Stimulated activated CD4-positive, alpha-beta T cell treated with anti-CD3 and anti-CD28 coated beads, Interleukin-1b, Interleukin-23, amount 100 ng/mL, for 24 hours (primary cell): Measurements from ENCODE around the gene RPL35A.
"Not testable (repeated sequence)": the region's sequence is repeated elsewhere in the genome, so short reads cannot be mapped to it uniquely, and the experiment has no call there.

ENCODE experiments used
- DNase-seq, 4 experiments: peaks; one replicate each; pipeline ENCODE4 v3.0.0-alpha.2; 2020; ENCODE audit warnings: low read depth in 4 of 4, low spot score in 1 of 4

Gene RPL35A

DNA sequence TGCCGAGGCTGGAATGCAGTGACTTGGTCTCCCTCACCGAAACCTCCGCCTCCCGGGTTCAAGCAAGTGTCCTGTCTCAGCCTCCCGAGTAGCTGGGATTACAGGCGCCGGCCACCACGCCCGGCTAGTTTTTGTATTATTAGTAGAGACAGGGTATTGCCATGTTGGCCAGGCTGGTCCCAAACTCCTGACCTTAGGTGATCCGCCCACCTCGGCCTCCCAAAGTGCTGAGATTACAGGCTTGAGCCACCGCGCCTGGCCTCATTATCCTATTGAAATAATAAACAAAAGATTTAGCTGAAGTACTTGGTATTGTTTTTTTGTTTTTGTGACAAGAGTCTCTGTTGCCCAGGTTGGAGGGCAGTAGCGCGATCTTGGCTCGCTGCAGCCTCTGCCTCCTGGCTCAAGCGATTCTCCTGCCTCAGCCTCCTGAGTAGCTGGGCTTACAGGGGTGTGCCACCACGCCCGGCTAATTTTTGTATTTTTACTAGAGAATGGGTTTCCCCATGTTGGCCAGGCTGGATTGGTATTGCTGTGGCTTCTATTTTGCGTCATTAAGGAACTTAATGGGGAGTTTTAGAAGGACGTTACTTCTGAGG lies 1.5 kb downstream of the RPL35A start:
- DNase-seq = no peak

DNA sequence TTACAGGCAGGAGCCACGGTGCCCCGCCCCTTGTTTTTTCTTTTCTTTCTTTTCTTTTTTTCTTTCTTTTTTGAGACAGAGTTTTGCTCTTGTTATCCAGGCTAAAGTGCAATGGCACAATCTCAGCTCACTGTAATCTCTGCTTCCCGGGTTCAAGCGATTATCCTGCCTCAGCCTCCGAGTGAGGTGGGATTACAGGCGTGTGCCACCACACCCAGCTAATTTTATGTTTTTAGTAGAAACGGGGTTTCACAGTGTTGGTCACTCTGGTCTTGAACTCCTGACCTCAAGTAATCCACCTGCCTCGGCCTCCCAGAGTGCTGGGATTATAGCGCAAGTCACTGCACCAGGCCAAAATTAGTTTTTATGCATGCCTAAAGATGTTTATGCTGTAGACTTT lies 2.5 kb downstream of the RPL35A start:
- DNase-seq = no peak

DNA sequence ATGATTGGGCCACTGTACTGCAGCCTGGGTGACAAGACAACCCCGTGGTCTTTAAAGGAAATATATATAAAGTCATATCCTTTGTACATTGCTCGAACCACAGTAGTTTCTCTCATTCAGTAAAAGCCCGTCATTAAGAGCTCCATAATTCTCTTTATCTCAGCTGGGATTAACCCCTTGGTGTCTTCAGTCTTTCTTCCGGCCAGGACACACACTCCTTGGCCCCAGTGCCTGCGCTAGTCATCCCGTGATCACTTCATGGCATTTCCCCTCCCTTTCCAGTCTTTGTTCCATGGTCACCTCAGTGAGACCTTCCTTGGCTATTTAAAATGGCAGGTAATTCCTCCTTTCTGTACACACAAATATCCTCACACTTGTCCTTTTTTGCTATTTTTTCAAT lies 3.3 kb downstream of the RPL35A start:
- no peak for DNase-seq

DNA sequence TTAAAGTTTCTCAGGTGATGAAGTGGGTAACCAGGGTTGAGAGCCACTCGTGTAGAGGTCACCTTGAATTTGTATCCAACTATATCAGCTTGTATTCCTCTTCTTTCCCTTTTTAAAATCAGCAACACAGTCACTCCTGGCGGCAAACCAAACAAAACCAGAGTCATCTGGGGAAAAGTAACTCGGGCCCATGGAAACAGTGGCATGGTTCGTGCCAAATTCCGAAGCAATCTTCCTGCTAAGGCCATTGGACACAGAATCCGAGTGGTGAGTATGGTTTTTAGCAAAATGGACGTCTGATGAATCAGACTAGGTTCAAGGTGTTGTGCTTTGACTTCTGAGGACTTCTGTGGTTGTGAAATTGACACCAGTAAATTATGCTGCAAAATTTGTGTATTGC lies 3.9 kb downstream of the RPL35A start:
- no peak for DNase-seq

DNA sequence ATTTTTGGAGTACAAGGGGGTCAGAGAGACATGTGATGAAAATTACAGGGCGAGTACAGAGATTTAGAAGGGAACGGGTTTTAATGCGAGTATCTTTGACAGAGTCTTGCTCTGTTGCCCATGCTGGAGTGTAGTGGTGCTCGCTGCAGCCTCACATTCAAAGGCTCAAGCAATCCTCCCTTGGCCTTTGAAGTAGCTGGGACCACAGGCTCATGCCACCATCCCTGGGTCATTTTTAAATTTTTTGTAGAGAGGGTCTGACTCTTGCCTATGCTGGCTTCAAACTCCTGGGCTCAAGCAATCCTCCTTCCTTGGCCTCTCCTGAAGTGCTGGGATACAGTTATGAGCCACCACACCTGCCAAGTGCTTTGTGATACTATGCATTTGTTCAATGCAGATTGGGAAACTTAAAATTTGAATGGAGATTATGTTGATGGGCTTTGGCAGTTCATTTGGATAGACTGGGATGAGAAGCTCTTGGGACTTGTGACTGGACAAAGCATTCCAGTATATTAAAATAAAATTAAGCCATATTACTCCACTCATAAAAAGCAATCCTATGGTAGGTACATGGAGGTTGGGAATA lies 6.0 kb downstream of the RPL35A start:
- DNase-seq = no peak

DNA sequence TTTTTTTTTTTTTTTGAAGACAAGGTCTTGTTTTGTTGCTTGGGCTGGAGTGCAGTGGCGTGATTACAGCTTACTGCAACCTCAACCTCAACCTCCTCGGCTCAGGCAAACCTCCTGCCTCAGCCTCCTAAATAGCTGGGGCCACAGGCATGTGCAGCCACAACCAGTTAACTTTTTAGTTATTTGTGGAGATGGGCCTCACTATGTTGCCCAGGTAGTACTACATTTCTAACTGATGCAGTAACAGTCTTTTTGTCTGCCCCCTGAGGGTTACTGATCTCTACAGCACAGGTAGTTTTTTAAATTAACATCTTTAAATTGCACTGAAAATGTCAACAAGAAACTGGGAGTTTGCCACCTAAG lies 6.6 kb downstream of the RPL35A start:
- no peak for DNase-seq

DNA sequence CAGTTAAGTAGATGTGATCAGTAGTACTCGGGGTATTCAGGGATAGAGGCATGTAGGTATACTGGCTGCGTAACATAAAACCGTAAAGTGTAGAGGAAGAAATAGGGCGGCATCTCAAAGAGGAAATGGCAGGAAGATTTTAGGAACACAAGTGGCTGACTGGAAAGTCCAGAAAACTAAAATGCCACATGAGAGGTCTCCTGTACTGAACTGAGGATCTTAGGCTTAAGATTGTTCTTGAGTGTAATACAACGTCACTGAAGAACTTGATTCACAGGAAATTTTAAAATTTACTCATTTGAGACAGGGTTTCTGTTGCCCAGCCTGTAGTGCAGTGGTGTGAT lies 7.8 kb downstream of the RPL35A start:
- no peak for DNase-seq

DNA sequence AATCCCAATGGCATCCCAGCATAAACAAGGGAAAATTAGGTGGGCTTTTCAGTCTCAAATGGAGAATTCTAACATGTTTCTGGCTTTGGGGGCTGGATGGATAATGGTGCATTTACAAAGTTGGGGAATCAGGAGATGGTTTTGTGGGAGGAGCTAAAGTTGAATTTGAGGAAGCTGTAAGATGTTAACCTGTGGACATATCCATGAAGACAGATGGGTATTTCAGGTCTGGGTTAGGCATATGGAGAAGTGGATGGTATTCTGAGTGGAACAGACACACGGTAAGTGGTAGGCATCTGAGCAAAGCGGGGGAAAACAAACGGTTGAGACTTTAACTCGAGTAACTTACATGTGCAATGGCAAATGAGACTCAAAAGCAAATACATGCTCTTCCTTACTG lies 8.4 kb downstream of the RPL35A start:
- DNase-seq = no peak

DNA sequence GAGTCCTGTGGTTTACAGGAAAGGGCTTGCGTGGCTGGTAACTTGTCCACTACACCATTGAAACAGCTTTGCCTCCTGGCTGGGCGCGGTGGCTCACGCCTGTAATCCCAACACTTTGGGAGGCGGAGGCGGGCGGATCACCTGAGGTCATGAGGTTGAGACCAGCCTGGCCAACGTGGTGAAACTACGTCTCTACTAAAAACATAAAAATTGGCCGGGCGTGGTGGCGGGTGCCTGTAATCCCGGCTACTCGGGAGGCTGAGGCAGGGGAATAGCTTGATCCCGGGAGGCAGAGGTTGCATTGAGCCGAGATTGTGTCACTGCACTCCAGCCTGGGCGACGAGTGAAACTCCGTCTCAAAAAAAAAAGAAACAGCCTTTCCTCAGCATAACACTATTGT lies 8.9 kb downstream of the RPL35A start:
- DNase-seq = not testable (repeated sequence)

DNA sequence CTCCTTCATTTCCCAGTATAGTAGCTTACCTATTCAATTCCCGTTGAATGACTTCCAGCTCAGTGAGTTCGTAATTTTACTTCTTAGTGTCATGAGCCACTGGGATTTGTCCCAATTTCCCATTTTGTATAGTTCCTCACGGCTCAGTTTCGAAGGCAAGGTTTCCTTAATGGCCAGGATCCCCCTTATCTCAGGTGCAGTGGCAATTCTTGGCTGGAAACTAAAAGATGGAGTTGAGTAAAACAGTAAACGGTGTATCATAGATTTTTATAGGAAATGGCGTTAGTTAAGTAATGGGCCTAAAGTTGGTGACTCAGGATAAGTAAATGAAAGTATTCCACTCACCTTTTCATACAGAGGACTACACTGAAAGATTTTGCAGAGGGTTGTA lies 9.5 kb downstream of the RPL35A start:
- DNase-seq = no peak

DNA sequence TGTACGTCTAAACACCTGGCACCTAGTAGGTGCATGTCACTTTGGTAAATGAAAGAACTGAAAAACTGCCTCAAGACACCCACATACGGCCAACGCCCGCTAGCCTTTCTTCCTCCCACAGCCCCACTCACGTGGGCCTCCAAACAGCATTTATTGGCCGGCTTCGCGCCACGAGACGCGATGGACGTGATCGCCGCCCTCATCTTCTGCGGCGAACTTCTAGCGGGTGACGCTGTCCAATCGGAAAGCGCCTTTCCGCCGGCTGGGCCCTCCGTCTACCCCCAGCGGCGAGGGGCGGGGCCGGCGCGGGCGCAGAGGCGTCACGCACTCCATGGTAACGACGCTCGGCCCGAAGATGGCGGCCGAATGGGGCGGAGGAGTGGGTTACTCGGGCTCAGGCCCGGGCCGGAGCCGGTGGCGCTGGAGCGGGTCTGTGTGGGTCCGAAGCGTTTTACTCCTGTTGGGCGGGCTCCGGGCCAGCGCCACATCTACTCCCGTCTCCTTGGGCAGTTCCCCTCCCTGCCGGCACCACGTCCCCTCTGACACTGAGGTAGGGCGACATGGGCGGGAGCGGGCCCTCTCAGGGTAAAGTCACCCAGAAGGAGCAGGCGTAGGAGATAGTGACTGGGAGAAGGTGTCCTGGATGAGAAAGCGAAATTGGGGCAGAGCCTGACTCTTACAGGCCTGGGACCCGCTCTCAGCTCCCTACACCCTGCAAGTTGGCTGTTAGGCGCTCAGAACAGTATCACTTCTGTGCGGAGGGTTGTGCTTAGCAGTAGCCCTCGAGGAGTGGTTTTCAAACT lies 10.1 kb downstream of the RPL35A start, which contains the start of gene LMLN:
Gene LMLN, plus strand, starts transcription at position 327 of the 803 bp plus-strand sequence. Its CDS starts 29 bp downstream, at position 356.
- peak; percentile 79 to 92 (median 87) for DNase-seq

DNA sequence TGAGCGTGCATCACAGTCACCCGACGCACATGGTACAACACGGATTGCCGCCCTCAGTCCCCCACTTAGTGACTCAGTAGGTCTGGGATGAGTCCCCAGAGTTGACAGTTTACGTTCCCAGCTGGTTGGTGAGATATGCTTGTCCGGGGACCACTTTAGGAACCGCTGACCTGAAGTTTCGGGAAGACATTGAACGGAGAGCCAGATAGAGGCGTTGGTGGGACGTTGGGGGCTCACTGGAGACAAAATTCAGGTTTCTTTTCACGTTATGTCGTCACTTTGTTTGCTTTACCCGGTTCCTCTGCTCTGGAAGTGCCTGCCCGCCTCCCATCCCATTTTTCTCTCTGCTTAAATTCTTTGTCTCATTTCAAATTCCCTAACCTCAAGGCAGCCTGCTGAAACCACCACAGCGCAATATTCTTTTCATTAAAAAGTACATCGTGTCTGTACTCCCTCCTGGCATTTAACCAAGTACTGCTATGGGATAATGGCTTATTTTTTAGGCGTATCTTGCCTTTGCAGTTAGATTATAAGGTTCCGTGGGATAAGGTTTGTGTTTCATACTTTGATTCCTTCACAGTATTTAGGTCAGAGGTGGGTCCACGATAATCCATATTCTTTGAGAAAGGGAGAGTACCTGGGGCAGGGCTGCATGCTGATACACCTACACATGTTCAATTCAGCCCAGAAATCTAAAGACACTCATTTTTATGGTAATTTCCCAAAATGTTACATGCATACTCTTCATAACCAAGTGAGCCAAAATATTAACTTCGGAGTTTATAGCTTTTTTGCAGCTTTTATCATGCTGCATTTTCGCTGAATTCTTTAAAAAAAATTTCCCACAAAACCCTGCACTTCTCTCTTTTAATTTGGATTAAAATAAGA lies 10.9 kb downstream of the RPL35A start:
- peak in 2 of 4 experiments; percentile 28 to 42 for DNase-seq

DNA sequence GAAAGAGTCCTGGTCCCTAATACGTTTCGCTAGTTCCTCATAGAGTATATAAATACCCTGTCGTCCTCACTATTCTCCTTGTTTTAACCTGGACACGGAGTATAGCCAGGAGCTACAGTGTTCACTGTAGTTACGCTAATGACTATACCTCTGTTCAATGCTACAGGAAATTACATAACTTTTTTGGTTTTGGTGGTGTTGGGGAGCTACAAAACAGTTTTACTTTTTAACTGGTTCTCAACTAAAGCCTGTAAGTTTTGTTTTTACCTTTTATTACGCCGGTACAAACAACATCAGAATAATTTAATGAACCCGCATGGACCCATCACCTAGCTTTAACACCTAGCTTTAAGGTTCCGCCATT lies 11.6 kb downstream of the RPL35A start:
- DNase-seq = no peak

DNA sequence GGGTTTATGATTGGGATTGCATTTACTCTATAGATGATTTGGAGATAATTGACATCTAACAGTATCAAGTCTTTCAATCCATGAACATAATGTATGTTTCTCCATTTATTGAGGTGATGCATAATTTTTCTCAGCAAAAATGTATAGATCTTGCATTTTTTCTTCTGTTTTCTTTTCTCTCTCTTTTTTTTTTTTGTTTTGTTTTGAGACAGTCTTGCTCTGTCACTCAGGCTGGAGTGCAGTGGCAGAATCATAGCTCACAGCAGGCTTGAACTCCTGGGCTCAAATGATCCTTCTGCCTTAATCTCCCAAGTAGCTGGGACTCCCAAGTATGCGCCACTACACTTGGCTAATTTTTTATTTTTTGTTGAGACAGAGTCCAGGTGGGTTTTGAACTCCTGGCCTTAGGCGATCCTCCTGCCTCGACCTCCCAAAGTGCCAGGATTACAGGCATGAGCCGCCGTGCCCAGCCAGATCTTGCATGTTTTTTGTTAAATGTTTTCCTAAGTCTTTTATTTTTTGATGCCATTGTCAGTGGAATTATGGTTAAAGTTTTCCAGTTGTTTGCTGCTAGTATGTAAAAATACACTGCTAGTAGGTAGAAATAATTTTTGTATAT lies 13.1 kb downstream of the RPL35A start:
- no peak for DNase-seq

DNA sequence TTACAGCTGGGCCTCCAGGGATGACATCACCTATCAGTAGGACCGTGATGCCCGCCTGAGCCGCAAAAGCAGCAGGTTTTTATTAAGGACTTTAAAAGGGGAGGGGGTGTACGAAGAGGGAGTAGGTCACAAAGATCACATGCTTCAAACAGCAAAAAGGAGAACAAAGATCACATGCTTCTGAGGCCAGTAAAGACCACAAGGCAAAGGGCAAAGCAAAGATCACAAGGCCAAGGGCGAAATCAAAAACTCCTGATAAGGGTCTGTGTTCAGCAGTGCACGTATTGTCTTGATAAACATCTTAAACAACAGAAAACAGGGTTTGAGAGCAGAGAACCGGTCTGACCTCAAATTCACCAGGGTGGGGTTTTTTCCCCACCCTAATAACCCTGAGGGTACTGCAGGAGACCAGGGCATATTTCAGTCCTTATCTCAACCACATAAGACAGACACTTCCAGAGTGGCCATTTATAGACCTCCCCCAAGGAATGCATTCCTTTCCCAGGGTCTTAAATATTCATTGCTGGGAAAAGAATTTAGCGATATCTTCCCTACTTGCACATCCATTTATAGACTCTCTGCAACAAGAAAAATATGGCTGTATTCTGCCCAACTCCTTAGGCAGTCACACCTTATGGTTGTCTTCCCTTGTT lies 17.5 kb downstream of the RPL35A start:
- not testable (repeated sequence) for DNase-seq

DNA sequence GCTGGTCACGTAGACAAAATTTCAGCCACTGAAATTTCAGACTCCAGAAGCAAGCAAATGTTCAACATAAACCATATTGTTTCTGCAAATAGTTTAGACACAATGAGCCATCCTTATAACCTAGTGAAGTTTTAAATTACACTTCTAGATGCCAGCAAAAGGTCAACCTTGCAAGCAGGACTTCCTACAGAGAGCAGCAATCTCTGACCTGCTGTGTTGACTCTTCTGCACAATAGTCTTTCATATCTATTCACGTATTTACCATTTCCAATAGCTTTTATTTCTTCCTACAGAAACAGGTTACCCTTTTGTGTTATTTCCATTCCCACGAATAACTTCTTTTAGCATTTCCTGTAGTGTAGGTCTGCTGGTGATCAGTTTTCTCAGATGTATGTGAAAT lies 20.6 kb downstream of the RPL35A start:
- DNase-seq = no peak

DNA sequence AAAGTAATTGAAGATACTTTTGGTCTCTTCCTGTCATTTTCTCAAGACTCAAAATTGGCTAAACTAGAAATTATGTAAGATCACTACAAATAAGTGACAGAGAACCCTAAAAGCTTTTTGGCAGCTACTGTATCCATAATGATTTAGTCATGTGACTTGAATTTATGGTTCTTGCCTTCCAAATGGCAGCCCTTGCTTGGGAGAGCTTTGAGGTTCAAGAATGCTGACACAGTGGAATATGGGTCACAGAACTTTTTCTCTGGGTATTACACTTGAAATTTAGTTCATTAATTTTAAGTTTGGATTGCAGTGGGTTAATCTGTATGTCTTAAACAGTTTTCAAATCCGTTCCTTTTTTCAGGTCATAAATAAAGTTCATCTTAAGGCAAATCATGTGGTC lies 24.0 kb downstream of the RPL35A start:
- no peak for DNase-seq

DNA sequence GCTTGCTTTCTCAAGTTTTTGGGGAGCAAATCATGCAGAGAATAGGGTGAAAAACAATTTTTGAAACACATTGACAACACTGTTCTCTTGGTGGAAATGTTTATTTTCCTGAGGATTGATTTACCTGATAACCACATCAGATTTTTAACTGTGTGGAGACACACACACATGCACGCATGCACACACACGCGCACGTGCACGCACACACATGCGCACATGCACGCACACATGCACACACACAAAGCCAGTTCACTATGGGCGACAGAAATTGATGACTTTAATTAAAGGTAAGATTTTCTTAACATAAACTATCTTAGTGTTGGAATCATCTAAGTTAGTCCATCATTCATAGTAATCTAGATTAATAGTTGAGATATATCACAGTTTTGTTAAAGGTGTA lies 25.3 kb downstream of the RPL35A start:
- DNase-seq = no peak

DNA sequence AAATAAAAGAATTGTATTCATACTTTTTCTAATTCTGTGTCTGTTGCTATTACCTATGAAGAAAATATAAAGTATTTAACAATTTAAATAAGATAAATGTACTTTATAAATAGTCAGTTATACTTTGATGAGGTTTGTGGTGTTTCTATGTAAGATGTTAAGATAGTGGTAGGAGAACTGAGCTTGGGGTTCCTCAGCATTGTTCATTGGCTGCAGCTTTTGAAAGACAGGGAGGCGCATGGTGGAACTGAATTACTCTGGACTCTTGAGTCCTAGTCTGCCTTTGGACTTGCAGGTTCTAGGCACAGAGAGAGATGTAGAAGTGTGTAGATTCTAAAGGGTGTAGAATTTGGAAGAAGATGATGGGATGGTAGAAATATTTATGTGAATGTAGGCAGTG lies 33.1 kb downstream of the RPL35A start:
- DNase-seq = no peak

DNA sequence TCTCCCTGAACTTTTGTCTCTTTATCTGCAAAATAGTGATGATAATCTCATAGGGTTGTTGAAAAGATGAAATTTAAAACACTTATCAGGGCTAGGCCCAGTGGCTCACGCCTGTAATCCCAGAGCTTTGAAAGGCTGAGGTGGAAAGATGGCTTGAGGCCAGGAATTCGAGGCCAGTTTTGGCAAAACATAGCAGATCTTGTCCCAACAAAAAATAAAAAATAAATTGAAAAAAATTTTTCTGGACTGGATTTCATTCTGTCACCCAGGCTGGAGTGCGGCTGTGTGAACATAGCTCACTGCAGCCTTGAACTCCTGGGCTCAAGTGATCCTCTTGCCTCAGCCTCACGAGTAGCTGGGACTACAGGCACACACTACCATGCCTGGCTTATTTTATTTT lies 39.7 kb downstream of the RPL35A start:
- no peak for DNase-seq

DNA sequence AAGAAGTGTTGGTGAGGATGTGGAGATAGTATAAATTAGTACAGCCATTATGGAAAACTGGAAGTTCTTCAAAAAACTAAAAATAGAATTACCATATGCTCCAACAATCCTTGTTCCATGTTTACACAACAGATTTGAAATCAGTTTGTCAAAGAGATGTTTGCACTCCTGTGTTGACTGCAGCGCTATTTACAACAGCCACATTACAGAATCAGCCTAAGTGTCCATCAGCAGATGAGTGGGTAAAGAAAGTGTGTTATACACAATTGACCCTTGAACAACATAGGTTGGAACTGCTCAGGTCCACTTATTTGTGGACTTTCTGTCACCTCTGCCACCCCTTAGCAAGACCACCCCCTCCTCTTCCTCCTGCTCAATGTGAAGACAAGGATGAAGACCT lies 44.7 kb downstream of the RPL35A start:
- DNase-seq = no peak
